Measurements from ENCODE around the gene S100B.

S100B gene

GRCh38 chr21:46620846-46621245 is 16.0 kb upstream of the S100B start:
- DNase-seq (ENCODE audit: low read depth) = no peak
- TF ChIP-seq, protein P1, sequence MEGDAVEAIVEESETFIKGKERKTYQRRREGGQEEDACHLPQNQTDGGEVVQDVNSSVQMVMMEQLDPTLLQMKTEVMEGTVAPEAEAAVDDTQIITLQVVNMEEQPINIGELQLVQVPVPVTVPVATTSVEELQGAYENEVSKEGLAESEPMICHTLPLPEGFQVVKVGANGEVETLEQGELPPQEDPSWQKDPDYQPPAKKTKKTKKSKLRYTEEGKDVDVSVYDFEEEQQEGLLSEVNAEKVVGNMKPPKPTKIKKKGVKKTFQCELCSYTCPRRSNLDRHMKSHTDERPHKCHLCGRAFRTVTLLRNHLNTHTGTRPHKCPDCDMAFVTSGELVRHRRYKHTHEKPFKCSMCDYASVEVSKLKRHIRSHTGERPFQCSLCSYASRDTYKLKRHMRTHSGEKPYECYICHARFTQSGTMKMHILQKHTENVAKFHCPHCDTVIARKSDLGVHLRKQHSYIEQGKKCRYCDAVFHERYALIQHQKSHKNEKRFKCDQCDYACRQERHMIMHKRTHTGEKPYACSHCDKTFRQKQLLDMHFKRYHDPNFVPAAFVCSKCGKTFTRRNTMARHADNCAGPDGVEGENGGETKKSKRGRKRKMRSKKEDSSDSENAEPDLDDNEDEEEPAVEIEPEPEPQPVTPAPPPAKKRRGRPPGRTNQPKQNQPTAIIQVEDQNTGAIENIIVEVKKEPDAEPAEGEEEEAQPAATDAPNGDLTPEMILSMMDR (conservative IDR thresholded peaks at IDR 0.05; ENCODE audit: low read length) = no peak
- H3K4me3 ChIP-seq (ENCODE audit: low read length) = no peak overlapping the region

- TF ChIP-seq, protein P1 (conservative IDR thresholded peaks at IDR 0.05; ENCODE audit: low read length) = no peak
Observed at GRCh38 chr21:46619846-46620245, 15.0 kb upstream of the S100B start.

GRCh38 chr21:46618738-46619379 is 14.0 kb upstream of the S100B start:
- TF ChIP-seq, protein P1 (conservative IDR thresholded peaks at IDR 0.05; ENCODE audit: low read length) = no peak
- H3K4me3 ChIP-seq (ENCODE audit: low read length) = no peak overlapping the region
- DNase-seq (ENCODE audit: low read depth) = no peak

More at GRCh38 chr21:46619846-46620245, 15.0 kb upstream of the S100B start:
- H3K4me3 ChIP-seq (ENCODE audit: low read length) = no peak overlapping the region
- peak; percentile 25 for DNase-seq (ENCODE audit: low read depth)

DNA sequence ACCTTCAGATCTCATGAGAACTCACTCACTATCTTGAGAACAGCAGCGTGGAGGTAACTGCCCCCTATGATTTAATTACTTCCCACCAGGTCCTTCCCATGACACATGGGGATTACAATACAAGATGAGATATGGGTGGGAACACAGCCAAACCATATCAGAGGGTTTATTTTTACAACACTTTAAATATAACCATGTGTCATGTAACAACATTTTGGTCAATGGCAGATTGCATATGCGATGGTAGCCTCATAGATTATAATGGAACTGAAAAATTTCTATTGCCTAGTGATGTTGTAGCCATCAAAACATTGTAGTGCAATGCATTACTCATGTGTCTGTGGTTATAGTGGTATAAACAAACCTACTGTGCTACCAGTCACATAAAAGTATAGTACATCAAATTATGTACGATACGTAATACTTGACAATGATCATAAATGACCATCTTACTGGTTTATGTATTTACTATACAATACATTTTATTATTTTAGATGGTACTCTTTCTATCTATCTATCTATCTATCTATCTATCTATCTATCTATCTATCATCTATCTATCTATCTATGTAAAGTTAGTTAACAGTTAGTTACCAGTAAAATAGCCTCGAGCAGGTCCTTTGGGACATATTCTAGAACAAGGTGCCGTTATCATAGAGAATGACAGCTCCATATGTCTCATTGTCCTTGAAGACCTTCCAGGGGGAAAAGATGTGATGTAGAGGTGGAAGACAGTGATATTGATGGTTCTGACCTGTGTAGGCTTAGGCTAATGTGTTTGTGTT is 12.6 kb upstream of the S100B start:
- TF ChIP-seq, protein P1 (conservative IDR thresholded peaks at IDR 0.05; ENCODE audit: low read length) = no peak
- no peak overlapping the region for H3K4me3 ChIP-seq (ENCODE audit: low read length)
- DNase-seq (ENCODE audit: low read depth) = peak; percentile 38

DNA sequence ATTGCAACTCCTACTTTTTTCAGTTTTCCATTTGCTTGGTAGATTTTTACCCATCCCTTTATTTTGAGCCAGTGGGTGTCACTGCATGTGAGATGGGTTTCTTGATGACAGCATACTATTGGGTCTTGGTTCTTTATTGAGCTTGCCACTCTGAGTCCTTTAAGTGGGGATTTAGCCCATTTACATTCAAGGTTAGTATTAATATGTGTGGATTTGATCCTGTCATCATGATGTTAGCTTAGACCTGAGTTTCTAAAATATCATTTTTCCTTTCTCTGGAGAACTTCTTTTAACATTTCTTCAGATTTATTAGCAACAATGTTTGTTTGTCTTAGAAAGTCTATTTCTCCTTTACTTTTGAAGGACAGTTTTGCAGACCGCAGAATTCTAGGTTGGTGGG is 11.8 kb upstream of the S100B start:
- no peak for DNase-seq (ENCODE audit: low read depth)
- no peak overlapping the region for H3K4me3 ChIP-seq (ENCODE audit: low read length)
- TF ChIP-seq, protein P1 (conservative IDR thresholded peaks at IDR 0.05; ENCODE audit: low read length) = no peak

DNA sequence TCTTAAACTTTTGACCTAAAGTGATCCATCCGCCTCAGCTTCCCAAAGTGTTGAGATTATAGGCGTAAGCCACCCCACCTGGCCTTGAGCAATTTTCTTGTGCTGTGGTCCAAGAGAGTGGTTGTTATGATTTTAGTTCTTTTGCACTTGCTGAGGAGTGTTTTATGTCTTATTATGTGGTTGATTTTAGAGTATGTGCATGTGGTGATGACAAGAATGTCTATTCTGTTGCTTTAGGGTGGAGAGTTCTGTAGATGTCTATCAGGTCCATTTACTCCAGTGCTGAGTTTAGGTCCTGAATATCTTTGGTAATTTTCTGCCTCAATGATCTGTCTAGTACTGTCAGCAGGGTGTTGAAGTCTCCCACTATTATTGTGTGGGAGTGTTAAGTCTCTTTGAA is 11.2 kb upstream of the S100B start:
- TF ChIP-seq, protein P1 (conservative IDR thresholded peaks at IDR 0.05; ENCODE audit: low read length) = no peak
- no peak overlapping the region for H3K4me3 ChIP-seq (ENCODE audit: low read length)
- DNase-seq (ENCODE audit: low read depth) = no peak

GRCh38 chr21:46613391-46613790 is 8.5 kb upstream of the S100B start:
- TF ChIP-seq, protein P1 (conservative IDR thresholded peaks at IDR 0.05; ENCODE audit: low read length) = no peak
- no peak overlapping the region for H3K4me3 ChIP-seq (ENCODE audit: low read length)
- no peak for DNase-seq (ENCODE audit: low read depth)

All from AG10803 (cell line).